ENCODE data around the gene CHD5.

- TF ChIP-seq RFX5 (IDR thresholded peaks at IDR 0.05) = no peak
- TF ChIP-seq EHF (CRISPR knock-in tag; IDR thresholded peaks at IDR 0.05) = no peak
- TF ChIP-seq NFE2L2 (conservative IDR thresholded peaks at IDR 0.05; ENCODE audit: low read length) = no peak
- no peak for TF ChIP-seq RAD21 (conservative IDR thresholded peaks at IDR 0.05 in 1 of 2, IDR thresholded peaks at IDR 0.05 in 1 of 2)
- no peak for TF ChIP-seq CTCF (IDR thresholded peaks at IDR 0.05)
- TF ChIP-seq HOXA7 (CRISPR knock-in tag; IDR thresholded peaks at IDR 0.05) = no peak
- no peak for TF ChIP-seq POLR2A (IDR thresholded peaks at IDR 0.05; ENCODE audit: low read length)
- no peak for TF ChIP-seq MAX (IDR thresholded peaks at IDR 0.05)
- TF ChIP-seq EP300 (IDR thresholded peaks at IDR 0.05) = no peak
- TF ChIP-seq TP53 (CRISPR knock-in tag; IDR thresholded peaks at IDR 0.05) = no peak
- TF ChIP-seq ZSCAN20 (CRISPR knock-in tag; IDR thresholded peaks at IDR 0.05) = no peak
- TF ChIP-seq MYC (IDR thresholded peaks at IDR 0.05; ENCODE audit: borderline replicate concordance, low read length) = no peak
- TF ChIP-seq USF2 (IDR thresholded peaks at IDR 0.05) = no peak
- TF ChIP-seq FOXS1 (CRISPR knock-in tag; IDR thresholded peaks at IDR 0.05) = no peak
These were observed 91.2 kb downstream of the CHD5 start for GRCh38 chr1:6088956-6089355.
